GM12801 (cell line): Measurements from ENCODE around the gene AGBL1.

Experiments used
- CTCF ChIP-seq: IDR thresholded peaks from one replicate; pipeline ENCODE4 v1.5.1; 2011; ENCODE audit warnings: control low read depth; ENCODE audit not compliant: insufficient read length; ENCODE audit errors: extremely low read depth

Gene AGBL1

GRCh38 chr15:87032295-87032694 lies 952.6 kb downstream of the AGBL1 start:
- TF ChIP-seq CTCF = no peak

- no peak for TF ChIP-seq CTCF
Observed at GRCh38 chr15:87033056-87033455, 953.4 kb downstream of the AGBL1 start.

GRCh38 chr15:87034886-87035285 lies 955.2 kb downstream of the AGBL1 start:
- TF ChIP-seq CTCF = no peak

- no peak for TF ChIP-seq CTCF
Observed at GRCh38 chr15:87038404-87038803, 958.7 kb downstream of the AGBL1 start.

GRCh38 chr15:87045746-87046145 lies 966.1 kb downstream of the AGBL1 start:
- TF ChIP-seq CTCF = no peak

GRCh38 chr15:87047203-87047965 lies 967.7 kb downstream of the AGBL1 start:
- no peak for TF ChIP-seq CTCF
